CD4-positive, CD25-positive, alpha-beta regulatory T cell (primary cell): ENCODE data around the gene JMJD1C. TPM values are rescaled to one million over a fixed set of nuclear protein-coding genes. Genes with fewer than 3 reads are reported as not detected.
A peak's percentile ranks its signal among the peaks of the same experiment; 100 is the strongest.

ENCODE experiments used
- ATAC-seq, 2 donors: fragments of 150-1000 bp; cut with Tn5 transposase; one replicate each; pipeline ENCODE4 v1.10.0; 2021; ENCODE audit warnings: low read depth in 2 of 2, moderate number of reproducible peaks in 2 of 2, moderate library complexity in 1 of 2
- DNase-seq, 3 donors: peaks; one replicate each; pipeline versions ENCODE4 v3.0.0 to v3.0.0-alpha.2; 2012 to 2022; ENCODE audit warnings: mixed read lengths in 1 of 3
- H3K27ac ChIP-seq: one replicate; pipeline ENCODE4 v1.7.0; 2013; ENCODE audit warnings: mild to moderate bottlenecking, low read length; ENCODE audit not compliant: insufficient read depth, poor library complexity, severe bottlenecking
- H3K27me3 ChIP-seq: one replicate; pipeline ENCODE4 v1.7.0; 2013; ENCODE audit warnings: low read length; ENCODE audit not compliant: control insufficient read depth, insufficient read depth
- H3K36me3 ChIP-seq: one replicate; pipeline ENCODE4 v1.7.0; 2013; ENCODE audit warnings: mild to moderate bottlenecking, low read length, moderate library complexity; ENCODE audit not compliant: control insufficient read depth, insufficient read depth
- H3K4me1 ChIP-seq: 2 replicates; pipeline ENCODE4 v1.7.0; 2013; ENCODE audit warnings: mild to moderate bottlenecking, low read length; ENCODE audit not compliant: insufficient read depth, control insufficient read depth, poor library complexity, severe bottlenecking
- H3K4me3 ChIP-seq: one replicate; pipeline ENCODE4 v1.7.0; 2013; ENCODE audit warnings: low read depth, mild to moderate bottlenecking, low read length, moderate library complexity
- H3K9me3 ChIP-seq, 2 experiments: 1 replicate in 1 of 2; 2 replicates in 1 of 2; pipeline ENCODE4 v1.7.0; 2013; ENCODE audit warnings: low read length in 2 of 2, mild to moderate bottlenecking in 1 of 2, moderate library complexity in 1 of 2; ENCODE audit not compliant: control insufficient read depth in 2 of 2
- H3K27ac Mint-ChIP-seq, 3 donors: one replicate each; pipeline ENCODE4 v1.8.0; 2020 to 2022; ENCODE audit warnings: mild to moderate bottlenecking in 3 of 3, mixed read lengths in 3 of 3, moderate library complexity in 2 of 3
- H3K27me3 Mint-ChIP-seq: one replicate; pipeline ENCODE4 v1.8.0; 2022; ENCODE audit warnings: mild to moderate bottlenecking, mixed read lengths
- H3K36me3 Mint-ChIP-seq: one replicate; pipeline ENCODE4 v1.8.0; 2020; ENCODE audit warnings: mixed read lengths
- H3K4me1 Mint-ChIP-seq, 4 donors: one replicate each; pipeline ENCODE4 v1.8.0; 2020 to 2022; ENCODE audit warnings: mixed read lengths in 4 of 4, mild to moderate bottlenecking in 1 of 4
- H3K4me3 Mint-ChIP-seq, 4 donors: one replicate each; pipeline ENCODE4 v1.8.0; 2020 to 2022; ENCODE audit warnings: mild to moderate bottlenecking in 4 of 4, mixed read lengths in 4 of 4, moderate library complexity in 3 of 4
- H3K9me3 Mint-ChIP-seq, 7 donors: one replicate each; pipeline ENCODE4 v1.8.0; 2020 to 2022; ENCODE audit warnings: mixed read lengths in 7 of 7, mild to moderate bottlenecking in 3 of 7, moderate library complexity in 2 of 7
- polyA plus RNA-seq, 4 donors: library from polyadenylated mRNA; unstranded; fragments of 300-500 nt; fragmentation: Illumina TruSeq; gene quantifications; one replicate each; pipeline ENCODE4 v1.2.3, GENCODE V29; 2021
- total RNA-seq: library from RNA; stranded (reverse); gene quantifications from one replicate; pipeline ENCODE4 v1.2.3, GENCODE V29; 2022

Gene JMJD1C
- total and polyA plus RNA-seq, 5 donors from 2014 or later, result 35.5 to 222 (median 46.4) TPM

DNA sequence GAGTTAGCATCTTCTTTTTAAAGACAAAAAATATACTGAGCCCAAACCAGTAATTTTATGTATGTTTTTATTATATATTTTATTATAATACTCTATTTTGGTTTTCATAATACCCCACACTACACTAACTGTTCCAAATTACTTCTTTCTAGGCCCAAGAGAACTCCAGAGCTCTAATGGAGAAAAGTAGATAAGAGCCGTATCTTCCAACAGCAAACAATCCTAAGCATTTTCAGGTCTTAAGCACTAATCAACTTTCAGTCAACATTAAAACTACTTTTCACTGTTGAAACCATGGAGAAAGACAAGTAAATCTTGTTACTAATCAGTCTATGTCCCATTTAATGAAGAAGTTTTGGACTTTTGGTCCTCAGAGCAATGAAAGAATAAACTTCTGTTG, 55.1 kb downstream of the JMJD1C start:
- ATAC-seq, result no peak

DNA sequence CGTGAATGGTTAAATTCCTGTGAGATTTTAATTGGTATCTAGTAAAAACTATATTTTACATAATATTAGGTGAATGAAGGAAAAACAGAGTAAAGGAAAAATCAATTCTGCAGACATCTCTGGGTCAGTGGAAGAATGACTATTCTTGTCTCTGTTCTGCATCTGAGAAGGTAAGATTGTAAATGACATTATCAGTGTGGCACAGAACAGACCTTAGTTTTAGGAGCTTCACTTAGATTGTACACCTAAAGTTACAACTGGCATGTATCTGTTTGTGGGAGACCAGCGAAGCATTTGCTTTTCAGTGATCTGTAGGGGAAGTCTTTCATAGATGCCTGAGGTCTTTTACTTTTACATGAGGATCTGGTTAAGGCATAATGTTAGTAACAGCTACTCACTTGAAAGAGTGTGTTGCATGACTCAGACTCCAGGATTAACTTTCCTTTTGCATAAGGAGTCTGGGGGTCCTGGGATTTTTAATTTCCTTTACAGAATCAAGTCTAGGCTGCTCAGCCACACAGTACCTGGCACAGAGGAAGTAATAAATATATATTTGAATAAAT, 56.2 kb downstream of the JMJD1C start:
- Mint-ChIP-seq H3K27me3 (no peaks in the 10 kb centered on the region), H3K4me1 (peaks cover 17 to 21% (median 19%) of the 10 kb centered on the region in 4 donors), H3K27ac (peak overlapping the region in 1 of 3 donors; percentile 6), H3K9me3 (no peaks in the 10 kb centered on the region), H3K4me3 (no peak overlapping the region), H3K36me3 (peaks cover 15% of the 10 kb centered on the region)
- H3K36me3 ChIP-seq, result no peaks in the 10 kb centered on the region
- H3K27ac ChIP-seq, result no peak overlapping the region
- DNase-seq, result no peak
- ATAC-seq, result peak in 1 of 2 donors; percentile 16
- no peaks in the 10 kb centered on the region for H3K4me1 ChIP-seq
- H3K27me3 ChIP-seq, result no peaks in the 10 kb centered on the region
- H3K9me3 ChIP-seq, result no peaks in the 10 kb centered on the region
- H3K4me3 ChIP-seq, result no peak overlapping the region

More for the DNA sequence above, 55.1 kb downstream of the JMJD1C start:
- H3K36me3 Mint-ChIP-seq, result peaks cover 15% of the 10 kb centered on the region
- Histone ChIP-seq H3K36me3 (no peaks in the 10 kb centered on the region), H3K9me3 (no peaks in the 10 kb centered on the region), H3K27me3 (no peaks in the 10 kb centered on the region), H3K4me1 (no peaks in the 10 kb centered on the region), H3K4me3 (no peak overlapping the region), H3K27ac (no peak overlapping the region)
- H3K4me3 Mint-ChIP-seq, result no peak overlapping the region
- no peaks in the 10 kb centered on the region for H3K27me3 Mint-ChIP-seq
- H3K4me1 Mint-ChIP-seq, result peaks cover 19 to 22% (median 20%) of the 10 kb centered on the region in 4 donors
- no peaks in the 10 kb centered on the region for H3K9me3 Mint-ChIP-seq
- H3K27ac Mint-ChIP-seq, result no peak overlapping the region
- no peak for DNase-seq

DNA sequence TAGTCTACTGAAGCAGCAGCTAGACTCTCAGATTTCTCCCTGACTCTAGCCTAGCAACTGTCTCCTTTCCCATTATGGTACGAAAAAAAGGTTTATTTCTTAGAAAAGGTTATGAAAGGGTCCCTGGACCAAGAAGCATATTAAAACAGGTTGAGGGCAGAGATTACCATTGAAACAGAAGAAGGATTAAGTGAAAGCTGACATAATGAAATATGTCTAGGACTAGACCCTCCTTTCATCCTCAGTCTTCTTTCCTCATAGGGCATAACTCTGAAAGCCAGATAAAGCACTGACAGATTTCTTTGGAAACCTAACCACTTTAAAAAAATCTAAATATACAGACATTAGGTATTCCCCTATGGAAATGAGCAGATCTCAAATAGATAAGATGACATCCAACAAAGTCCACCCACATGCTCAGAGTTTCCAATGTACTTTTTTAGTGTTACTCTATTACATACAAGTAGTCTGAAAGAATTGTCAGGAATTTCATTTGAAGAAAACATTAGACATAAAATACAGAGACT, 58.6 kb downstream of the JMJD1C start:
- no peaks in the 10 kb centered on the region for H3K9me3 Mint-ChIP-seq
- H3K27me3 ChIP-seq, result no peaks in the 10 kb centered on the region
- H3K27ac ChIP-seq, result no peak overlapping the region
- no peak overlapping the region for H3K4me3 ChIP-seq
- H3K36me3 Mint-ChIP-seq, result peaks cover 15% of the 10 kb centered on the region
- ATAC-seq (no peak), DNase-seq (no peak)
- H3K27ac Mint-ChIP-seq, result no peak overlapping the region
- peaks cover 17 to 23% (median 18%) of the 10 kb centered on the region in 4 donors for H3K4me1 Mint-ChIP-seq
- H3K27me3 Mint-ChIP-seq, result no peaks in the 10 kb centered on the region
- H3K36me3 ChIP-seq, result no peaks in the 10 kb centered on the region
- H3K9me3 ChIP-seq, result no peaks in the 10 kb centered on the region
- no peak overlapping the region for H3K4me3 Mint-ChIP-seq
- H3K4me1 ChIP-seq, result no peaks in the 10 kb centered on the region

DNA sequence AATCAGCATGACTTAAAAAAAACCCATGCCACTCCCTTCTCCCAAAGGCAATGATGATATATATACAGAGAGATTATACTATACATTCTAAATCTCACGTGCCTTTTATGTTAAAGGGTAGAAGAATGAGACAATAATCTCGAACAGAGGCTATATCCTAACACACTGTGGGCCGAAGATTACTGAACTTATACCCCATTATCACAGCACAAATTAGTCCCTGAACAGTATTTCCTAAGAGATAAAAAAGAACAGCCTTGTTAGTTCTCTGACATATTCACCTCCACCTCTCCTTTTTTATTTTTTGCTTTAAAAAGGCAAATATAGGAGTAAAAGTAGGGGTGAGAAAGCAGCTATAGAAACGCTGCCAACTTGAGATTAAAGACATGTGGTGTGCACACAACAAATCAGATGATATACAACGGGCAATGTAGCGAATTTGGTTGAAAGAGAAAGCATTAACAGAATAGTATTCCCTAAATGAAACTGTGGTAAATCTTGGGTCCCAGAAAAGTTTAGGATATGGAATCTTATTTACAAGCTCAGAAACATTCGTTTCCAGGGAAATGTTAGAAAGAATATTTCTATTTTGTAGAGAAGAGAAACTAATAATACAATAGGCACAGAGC, 69.5 kb downstream of the JMJD1C start:
- H3K9me3 ChIP-seq, result no peaks in the 10 kb centered on the region
- ATAC-seq (no peak), DNase-seq (no peak)
- no peak overlapping the region for H3K4me3 ChIP-seq
- H3K36me3 Mint-ChIP-seq, result peaks cover 9% of the 10 kb centered on the region
- peaks cover 14 to 20% (median 16%) of the 10 kb centered on the region in 4 donors for H3K4me1 Mint-ChIP-seq
- H3K9me3 Mint-ChIP-seq, result peaks cover 0 to 7% (median 0%) of the 10 kb centered on the region in 7 donors
- no peak overlapping the region for H3K4me3 Mint-ChIP-seq
- no peaks in the 10 kb centered on the region for H3K4me1 ChIP-seq
- H3K27ac Mint-ChIP-seq, result peak overlapping the region in 1 of 3 donors; percentile 26
- H3K27me3 ChIP-seq, result no peaks in the 10 kb centered on the region
- H3K27me3 Mint-ChIP-seq, result peaks cover 4% of the 10 kb centered on the region
- no peaks in the 10 kb centered on the region for H3K36me3 ChIP-seq
- no peak overlapping the region for H3K27ac ChIP-seq

DNA sequence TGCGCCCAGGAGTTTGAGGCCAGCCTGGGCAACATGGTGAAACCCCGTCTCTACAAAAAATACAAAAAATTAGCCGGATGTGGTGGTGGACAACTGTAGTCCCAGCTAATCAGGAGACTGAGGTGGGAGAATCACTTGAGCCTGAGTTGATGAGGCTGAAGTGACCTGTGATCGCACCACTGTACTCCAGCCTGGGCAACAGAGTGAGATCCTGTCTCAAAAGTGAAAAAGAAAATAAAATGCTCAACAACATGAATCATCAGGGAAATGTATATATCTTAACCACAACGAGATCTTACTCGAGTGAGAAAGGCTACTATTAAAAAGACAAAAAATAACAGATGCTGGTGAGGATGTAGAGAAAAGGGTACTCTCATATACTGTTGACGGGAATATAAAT, 72.7 kb downstream of the JMJD1C start:
- H3K27me3 ChIP-seq, result no peaks in the 10 kb centered on the region
- peaks cover 21% of the 10 kb centered on the region for H3K36me3 Mint-ChIP-seq
- peak overlapping the region in 1 of 4 donors; percentile 58 for H3K4me3 Mint-ChIP-seq
- H3K4me3 ChIP-seq, result no peak overlapping the region
- no peak overlapping the region for H3K27ac ChIP-seq
- H3K27me3 Mint-ChIP-seq, result no peaks in the 10 kb centered on the region
- ATAC-seq (no peak), DNase-seq (no peak)
- H3K4me1 Mint-ChIP-seq, result peaks cover 26 to 45% (median 40%) of the 10 kb centered on the region in 4 donors
- H3K9me3 ChIP-seq, result no peaks in the 10 kb centered on the region
- no peaks in the 10 kb centered on the region for H3K36me3 ChIP-seq
- H3K27ac Mint-ChIP-seq, result peak overlapping the region in 2 of 3 donors; percentile 16 to 60
- peaks cover 0 to 22% (median 7%) of the 10 kb centered on the region in 7 donors for H3K9me3 Mint-ChIP-seq
- H3K4me1 ChIP-seq, result peaks cover 10% of the 10 kb centered on the region

DNA sequence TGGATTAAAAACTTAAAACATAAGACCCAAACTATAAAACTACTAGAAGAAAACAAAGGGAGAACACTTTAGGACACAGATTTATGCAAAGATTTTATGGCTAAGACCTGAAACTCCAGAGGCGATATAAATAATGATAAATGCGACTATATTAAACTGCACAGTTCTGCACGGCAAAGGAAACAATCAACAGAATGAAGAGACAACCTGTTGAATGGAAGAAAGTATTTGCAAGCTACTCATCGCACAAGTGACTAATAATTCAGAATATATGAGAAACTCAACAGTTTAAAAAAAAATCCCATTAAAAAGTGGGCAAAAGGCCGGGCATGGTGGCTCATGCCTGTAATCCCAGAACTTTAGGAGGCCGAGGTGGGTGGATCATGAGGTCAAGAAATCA, 73.6 kb downstream of the JMJD1C start:
- no peak overlapping the region for H3K4me3 Mint-ChIP-seq
- Histone ChIP-seq H3K27ac (no peak overlapping the region), H3K27me3 (no peaks in the 10 kb centered on the region), H3K36me3 (no peaks in the 10 kb centered on the region), H3K9me3 (no peaks in the 10 kb centered on the region), H3K4me3 (no peak overlapping the region), H3K4me1 (peaks cover 14% of the 10 kb centered on the region)
- H3K4me1 Mint-ChIP-seq, result peaks cover 28 to 50% (median 41%) of the 10 kb centered on the region in 4 donors
- H3K27ac Mint-ChIP-seq, result no peak overlapping the region
- no peak for DNase-seq
- peaks cover 21% of the 10 kb centered on the region for H3K36me3 Mint-ChIP-seq
- no peaks in the 10 kb centered on the region for H3K27me3 Mint-ChIP-seq
- no peak for ATAC-seq
- peaks cover 0 to 22% (median 7%) of the 10 kb centered on the region in 7 donors for H3K9me3 Mint-ChIP-seq

DNA sequence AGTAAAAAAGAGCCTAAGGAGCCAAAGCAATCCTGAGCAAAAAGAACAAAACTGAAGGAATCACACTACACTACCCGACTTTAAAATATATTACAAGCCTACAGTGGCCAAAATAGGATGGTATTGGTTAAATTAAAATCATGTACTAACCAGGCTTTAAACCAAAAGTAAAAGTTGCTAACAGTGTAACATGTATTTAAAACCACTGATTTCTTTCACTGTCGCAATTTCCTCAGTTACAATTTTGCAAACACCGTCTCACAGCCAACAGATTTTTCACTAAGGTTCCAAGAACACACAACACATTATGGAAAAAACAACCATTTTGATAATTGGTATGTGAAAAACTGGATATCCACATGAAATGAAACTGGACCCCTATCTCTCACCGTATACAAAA, 74.0 kb downstream of the JMJD1C start:
- DNase-seq (peak in 1 of 3 donors; percentile 9), ATAC-seq (no peak)
- Histone ChIP-seq H3K9me3 (no peaks in the 10 kb centered on the region), H3K27ac (no peak overlapping the region), H3K27me3 (no peaks in the 10 kb centered on the region), H3K36me3 (no peaks in the 10 kb centered on the region), H3K4me3 (no peak overlapping the region), H3K4me1 (peaks cover 14% of the 10 kb centered on the region)
- Mint-ChIP-seq H3K9me3 (peaks cover 0 to 22% (median 7%) of the 10 kb centered on the region in 7 donors), H3K27me3 (no peaks in the 10 kb centered on the region), H3K4me3 (no peak overlapping the region), H3K4me1 (peaks cover 32 to 54% (median 43%) of the 10 kb centered on the region in 4 donors), H3K27ac (no peak overlapping the region), H3K36me3 (peaks cover 23% of the 10 kb centered on the region)
